Measurements from ENCODE around the gene TSHZ2.

GRCh38 chr20:53322651-53323050 is 350.5 kb downstream of the TSHZ2 start:
- no peak for TF ChIP-seq CTCF (IDR thresholded peaks at IDR 0.05)
- no peak for TF ChIP-seq POLR2A (IDR thresholded peaks at IDR 0.05)
- no peak for TF ChIP-seq POLR2AphosphoS5 (IDR thresholded peaks at IDR 0.05)
